Immature natural killer cell (primary cell): Measurements from ENCODE around the gene ARHGAP24. TPM values are rescaled to one million over a fixed set of nuclear protein-coding genes. Genes with fewer than 3 reads are reported as not detected.

Experiments used
- DNase-seq, 3 donors: peaks; one replicate each; pipeline ENCODE4 v3.0.0; 2022; ENCODE audit warnings: mixed read lengths in 1 of 3
- H3K27ac Mint-ChIP-seq, 6 donors: one replicate each; pipeline ENCODE4 v1.8.0; 2020; ENCODE audit warnings: mixed read lengths in 6 of 6, mild to moderate bottlenecking in 5 of 6, inconsistent platforms in 4 of 6, moderate library complexity in 3 of 6
- H3K27me3 Mint-ChIP-seq, 3 donors: one replicate each; pipeline ENCODE4 v1.8.0; 2020 to 2021; ENCODE audit warnings: low read depth in 3 of 3, mild to moderate bottlenecking in 3 of 3, mixed read lengths in 3 of 3, moderate library complexity in 3 of 3, inconsistent platforms in 1 of 3
- H3K36me3 Mint-ChIP-seq, 3 donors: one replicate each; pipeline ENCODE4 v1.8.0; 2020; ENCODE audit warnings: mixed read lengths in 3 of 3, inconsistent platforms in 2 of 3, mild to moderate bottlenecking in 2 of 3
- H3K4me1 Mint-ChIP-seq, 2 donors: one replicate each; pipeline ENCODE4 v1.8.0; 2020; ENCODE audit warnings: inconsistent platforms in 2 of 2, mild to moderate bottlenecking in 2 of 2, mixed read lengths in 2 of 2, moderate library complexity in 1 of 2
- H3K4me3 Mint-ChIP-seq, 5 donors: one replicate each; pipeline ENCODE4 v1.8.0; 2020; ENCODE audit warnings: mild to moderate bottlenecking in 5 of 5, mixed read lengths in 5 of 5, inconsistent platforms in 3 of 5, moderate library complexity in 3 of 5
- H3K9me3 Mint-ChIP-seq, 6 donors: one replicate each; pipeline ENCODE4 v1.8.0; 2020; ENCODE audit warnings: mild to moderate bottlenecking in 6 of 6, mixed read lengths in 6 of 6, inconsistent platforms in 4 of 6, moderate library complexity in 3 of 6
- polyA plus RNA-seq, 3 donors: library from polyadenylated mRNA; unstranded; fragments of 300-500 nt; fragmentation: Illumina TruSeq; gene quantifications; one replicate each; pipeline ENCODE4 v1.2.3, GENCODE V29; 2021

Gene ARHGAP24
- polyA plus RNA-seq, 3 donors from 2014 or later, result 0.06 to 0.24 TPM; not detected in 1

DNA sequence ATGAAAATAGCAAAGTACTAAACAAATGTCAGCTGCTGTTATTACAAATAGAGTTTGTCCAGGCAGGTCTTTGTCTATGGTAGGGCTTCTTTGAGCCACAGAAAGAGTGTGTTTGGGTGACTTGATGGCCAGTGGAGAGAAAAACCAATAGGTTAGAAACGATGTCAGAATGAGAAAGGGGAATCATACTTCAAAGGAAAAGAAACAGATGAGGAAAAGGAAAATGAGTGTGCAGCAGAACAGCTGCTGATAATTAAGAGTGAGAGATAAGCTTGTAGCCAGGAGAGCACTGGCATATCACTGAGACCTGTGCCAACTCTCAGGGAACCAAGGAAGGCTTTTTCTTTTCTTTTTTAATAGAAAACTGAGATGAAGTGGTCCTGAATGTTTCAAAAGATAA is 257.2 kb downstream of the ARHGAP24 start:
- Mint-ChIP-seq H3K9me3 (peaks cover 2 to 36% (median 7%) of the 10 kb centered on the region in 6 donors), H3K27ac (no peak overlapping the region), H3K4me3 (no peak overlapping the region), H3K36me3 (no peaks in the 10 kb centered on the region), H3K27me3 (no peaks in the 10 kb centered on the region), H3K4me1 (no peaks in the 10 kb centered on the region)
- DNase-seq, result no peak

DNA sequence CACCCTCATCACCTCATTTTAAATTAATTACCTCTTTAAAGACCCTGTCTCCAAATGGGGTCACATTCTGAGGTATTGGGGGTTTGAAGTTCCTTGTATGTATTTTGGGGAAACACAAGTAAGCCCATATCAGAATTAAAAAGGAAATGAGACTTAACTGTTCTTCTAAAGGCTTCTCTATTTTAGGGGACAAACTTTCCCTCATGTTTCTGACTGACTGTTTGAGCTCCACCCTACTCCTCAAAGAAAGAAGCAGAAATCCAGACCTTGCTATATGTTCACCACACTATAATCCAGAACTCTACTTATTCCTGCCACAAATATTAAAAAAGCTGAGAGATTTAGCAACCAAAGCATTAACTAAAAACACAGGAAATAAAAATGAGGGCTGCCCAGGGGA is 258.8 kb downstream of the ARHGAP24 start:
- Mint-ChIP-seq H3K9me3 (peaks cover 0 to 31% (median 7%) of the 10 kb centered on the region in 6 donors), H3K27ac (no peak overlapping the region), H3K4me3 (no peak overlapping the region), H3K36me3 (no peaks in the 10 kb centered on the region), H3K4me1 (no peaks in the 10 kb centered on the region), H3K27me3 (no peaks in the 10 kb centered on the region)
- no peak for DNase-seq

DNA sequence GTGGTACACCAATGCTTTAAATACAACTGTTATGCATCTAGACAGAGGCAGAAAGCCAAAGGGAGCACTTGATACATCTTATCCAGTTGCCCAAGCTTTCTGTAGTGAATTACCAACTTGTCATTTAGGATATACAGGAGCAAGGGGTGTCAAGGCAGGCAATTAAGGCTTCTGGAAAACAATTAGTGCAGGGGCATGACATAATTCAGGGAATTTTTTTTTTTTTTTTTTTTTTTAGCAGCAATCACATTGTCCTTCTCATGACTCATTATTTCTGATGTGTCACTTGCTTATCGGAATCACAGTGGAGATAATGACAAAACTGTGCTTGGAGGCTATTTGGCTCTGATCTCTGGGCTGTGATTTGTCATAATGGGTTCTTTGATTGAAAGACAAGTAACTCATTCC is 259.5 kb downstream of the ARHGAP24 start:
- DNase-seq, result no peak
- H3K36me3 Mint-ChIP-seq, result no peaks in the 10 kb centered on the region
- peaks cover 0 to 34% (median 9%) of the 10 kb centered on the region in 6 donors for H3K9me3 Mint-ChIP-seq
- no peaks in the 10 kb centered on the region for H3K27me3 Mint-ChIP-seq
- no peaks in the 10 kb centered on the region for H3K4me1 Mint-ChIP-seq
- H3K4me3 Mint-ChIP-seq, result no peak overlapping the region
- H3K27ac Mint-ChIP-seq, result no peak overlapping the region

DNA sequence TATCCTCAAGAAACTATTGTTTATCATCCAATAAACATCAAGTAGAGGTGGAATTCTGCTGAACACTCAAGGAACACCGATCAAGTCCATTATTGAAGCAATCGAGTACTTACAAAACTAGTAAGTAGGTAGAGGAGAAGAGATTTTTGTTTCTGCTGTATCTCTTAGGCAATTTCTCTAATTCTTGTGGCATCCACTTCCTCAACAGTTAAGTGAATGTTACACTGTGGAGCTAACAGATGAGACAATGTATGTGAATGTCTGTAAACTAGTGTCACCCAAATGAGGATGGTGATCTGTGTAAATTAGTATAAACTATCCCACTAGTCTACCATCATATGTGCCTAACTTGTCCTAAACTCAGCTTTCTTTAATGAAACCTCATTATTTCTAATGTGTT is 261.6 kb downstream of the ARHGAP24 start:
- Mint-ChIP-seq H3K27me3 (no peaks in the 10 kb centered on the region), H3K4me1 (no peaks in the 10 kb centered on the region), H3K4me3 (no peak overlapping the region), H3K36me3 (no peaks in the 10 kb centered on the region), H3K27ac (no peak overlapping the region), H3K9me3 (peaks cover 0 to 43% (median 13%) of the 10 kb centered on the region in 6 donors)
- no peak for DNase-seq

DNA sequence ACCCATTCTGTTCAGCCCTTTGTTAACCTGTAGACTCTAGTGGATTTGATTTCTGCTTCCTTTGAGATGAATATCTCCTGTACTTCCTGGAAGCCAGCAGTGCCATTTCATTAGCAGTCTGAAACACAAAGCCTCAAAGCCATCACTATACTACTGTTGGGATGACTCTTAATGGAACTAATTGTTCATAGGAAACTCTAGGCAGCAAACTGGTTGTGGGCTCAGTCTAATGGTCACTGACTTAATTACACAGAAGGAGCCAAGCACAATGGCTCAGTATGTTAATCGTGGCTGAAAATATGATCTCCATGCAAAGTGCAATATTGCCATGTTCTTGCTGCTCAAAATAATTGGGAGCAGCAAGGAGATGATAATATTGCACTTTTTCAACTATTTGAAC is 262.3 kb downstream of the ARHGAP24 start:
- H3K9me3 Mint-ChIP-seq, result peaks cover 0 to 47% (median 13%) of the 10 kb centered on the region in 6 donors
- DNase-seq, result no peak
- H3K27ac Mint-ChIP-seq, result no peak overlapping the region
- no peaks in the 10 kb centered on the region for H3K36me3 Mint-ChIP-seq
- no peaks in the 10 kb centered on the region for H3K27me3 Mint-ChIP-seq
- no peaks in the 10 kb centered on the region for H3K4me1 Mint-ChIP-seq
- H3K4me3 Mint-ChIP-seq, result no peak overlapping the region

DNA sequence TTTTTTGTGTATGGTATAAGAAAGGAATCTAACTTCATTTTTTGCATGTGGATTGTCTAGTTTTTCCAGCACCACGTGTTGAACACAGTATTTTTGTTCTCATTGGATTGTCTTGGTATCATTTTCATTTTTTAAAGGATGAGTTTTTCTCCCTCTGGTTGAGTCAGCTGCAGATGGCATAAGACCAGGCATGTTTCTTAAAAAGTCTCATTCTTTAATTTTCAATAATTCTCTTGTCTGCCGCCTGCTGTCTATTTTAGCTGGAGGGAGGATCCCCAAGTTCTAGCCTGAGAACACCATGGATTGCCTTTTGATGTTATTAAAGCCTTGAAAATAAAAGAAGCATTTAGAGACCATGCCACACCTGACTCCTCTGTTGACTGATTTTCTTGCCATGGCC is 263.8 kb downstream of the ARHGAP24 start:
- Mint-ChIP-seq H3K27ac (no peak overlapping the region), H3K4me3 (no peak overlapping the region), H3K4me1 (no peaks in the 10 kb centered on the region), H3K36me3 (no peaks in the 10 kb centered on the region), H3K9me3 (peaks cover 2 to 46% (median 13%) of the 10 kb centered on the region in 6 donors), H3K27me3 (no peaks in the 10 kb centered on the region)
- no peak for DNase-seq

DNA sequence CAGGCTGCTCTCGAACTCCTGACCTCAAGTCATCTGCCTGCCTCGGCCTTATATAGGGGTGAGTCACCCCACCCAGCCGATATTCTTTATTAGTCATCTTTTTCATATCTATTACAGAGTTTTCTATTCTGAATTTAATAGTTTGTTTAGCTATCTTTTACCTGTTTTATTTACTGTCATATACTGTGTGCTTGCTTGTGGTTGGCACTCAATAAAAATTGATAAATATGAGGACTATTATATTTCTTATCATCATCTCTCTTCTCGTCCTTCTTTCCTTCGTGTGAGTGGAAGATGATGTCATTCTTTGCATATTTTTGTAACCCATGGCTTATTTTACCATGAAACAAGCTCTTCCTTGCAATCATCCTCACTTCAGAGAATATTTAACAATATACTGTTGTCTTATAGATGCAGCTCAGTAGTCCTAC is 265.5 kb downstream of the ARHGAP24 start:
- no peak overlapping the region for H3K4me3 Mint-ChIP-seq
- H3K36me3 Mint-ChIP-seq, result no peaks in the 10 kb centered on the region
- no peak overlapping the region for H3K27ac Mint-ChIP-seq
- no peak for DNase-seq
- no peaks in the 10 kb centered on the region for H3K4me1 Mint-ChIP-seq
- H3K9me3 Mint-ChIP-seq, result peaks cover 2 to 48% (median 13%) of the 10 kb centered on the region in 6 donors
- H3K27me3 Mint-ChIP-seq, result no peaks in the 10 kb centered on the region

DNA sequence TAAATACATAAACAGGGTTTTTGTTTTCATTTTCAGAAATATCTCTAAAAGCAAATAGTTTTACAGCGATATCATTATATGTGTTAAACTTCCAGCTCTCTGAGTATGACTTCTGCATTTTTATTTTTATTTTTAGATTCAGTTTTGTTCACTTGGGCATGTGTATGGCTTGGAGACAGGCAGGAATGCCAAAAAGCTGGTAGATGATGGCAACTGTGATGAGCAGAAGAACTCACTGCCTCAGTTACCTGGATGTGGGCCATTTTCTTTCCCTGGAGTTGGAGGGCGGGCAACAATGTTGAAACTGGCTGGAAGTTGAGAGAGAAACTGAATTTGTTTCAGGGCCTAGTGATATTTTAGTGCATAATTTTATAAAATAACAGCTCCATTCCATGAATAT is 266.4 kb downstream of the ARHGAP24 start:
- no peak overlapping the region for H3K27ac Mint-ChIP-seq
- H3K27me3 Mint-ChIP-seq, result no peaks in the 10 kb centered on the region
- no peaks in the 10 kb centered on the region for H3K36me3 Mint-ChIP-seq
- H3K9me3 Mint-ChIP-seq, result peaks cover 2 to 45% (median 9%) of the 10 kb centered on the region in 6 donors
- H3K4me3 Mint-ChIP-seq, result no peak overlapping the region
- DNase-seq, result no peak
- no peaks in the 10 kb centered on the region for H3K4me1 Mint-ChIP-seq

DNA sequence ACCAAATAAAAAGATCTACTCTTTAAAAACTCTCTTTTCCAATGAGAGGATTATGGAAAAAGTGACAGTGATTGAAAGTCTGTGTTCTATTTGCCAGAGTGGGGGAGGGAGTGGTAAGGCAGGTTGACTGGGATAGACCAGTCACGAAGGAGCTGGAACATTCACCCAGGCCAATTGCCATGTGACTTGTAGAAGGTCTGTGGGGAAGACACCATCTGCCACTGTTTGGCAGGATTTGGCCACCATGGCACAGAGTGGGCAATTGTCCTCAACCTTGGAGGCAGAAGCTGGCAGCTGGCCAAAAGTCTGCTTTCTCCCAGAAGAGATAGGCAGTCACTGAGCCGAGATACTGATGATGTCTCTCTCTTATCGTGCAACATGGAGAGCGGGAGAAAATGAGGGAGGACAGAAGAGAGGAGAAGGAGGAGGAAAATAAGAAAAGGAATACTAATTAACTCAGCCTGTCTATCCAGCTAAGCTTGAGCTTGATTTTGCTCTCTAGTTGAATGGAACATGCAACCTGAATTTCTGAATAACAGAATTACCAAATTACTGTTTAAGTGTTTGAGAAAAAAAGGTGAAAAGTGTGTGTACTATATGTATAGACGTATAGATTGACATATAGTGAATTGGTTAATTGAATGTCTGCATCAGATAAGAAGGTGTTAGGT is 267.1 kb downstream of the ARHGAP24 start:
- Mint-ChIP-seq H3K9me3 (peaks cover 2 to 43% (median 9%) of the 10 kb centered on the region in 6 donors), H3K4me3 (no peak overlapping the region), H3K27me3 (no peaks in the 10 kb centered on the region), H3K4me1 (no peaks in the 10 kb centered on the region), H3K36me3 (no peaks in the 10 kb centered on the region), H3K27ac (no peak overlapping the region)
- no peak for DNase-seq

DNA sequence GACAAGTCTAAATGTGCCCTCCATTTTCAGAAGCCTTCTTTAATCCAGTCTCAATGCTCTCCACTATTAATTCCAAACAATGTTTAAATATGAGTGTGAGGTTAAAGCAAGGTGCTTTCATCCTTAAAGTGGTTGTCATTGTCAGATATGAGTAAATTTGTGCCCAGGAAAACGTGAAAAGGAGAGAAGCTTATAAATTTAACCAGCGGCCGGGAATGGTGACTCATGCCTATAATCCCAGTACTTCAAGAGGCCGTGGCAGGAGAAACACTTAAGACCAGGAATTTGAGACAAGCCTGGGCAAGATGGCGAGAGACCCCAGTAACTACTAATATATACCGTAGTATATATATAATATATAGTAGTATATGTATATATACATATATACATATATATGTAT is 270.0 kb downstream of the ARHGAP24 start:
- no peak for DNase-seq
- Mint-ChIP-seq H3K4me3 (no peak overlapping the region), H3K27me3 (no peaks in the 10 kb centered on the region), H3K4me1 (no peaks in the 10 kb centered on the region), H3K27ac (no peak overlapping the region), H3K36me3 (no peaks in the 10 kb centered on the region), H3K9me3 (peaks cover 2 to 39% (median 5%) of the 10 kb centered on the region in 6 donors)

DNA sequence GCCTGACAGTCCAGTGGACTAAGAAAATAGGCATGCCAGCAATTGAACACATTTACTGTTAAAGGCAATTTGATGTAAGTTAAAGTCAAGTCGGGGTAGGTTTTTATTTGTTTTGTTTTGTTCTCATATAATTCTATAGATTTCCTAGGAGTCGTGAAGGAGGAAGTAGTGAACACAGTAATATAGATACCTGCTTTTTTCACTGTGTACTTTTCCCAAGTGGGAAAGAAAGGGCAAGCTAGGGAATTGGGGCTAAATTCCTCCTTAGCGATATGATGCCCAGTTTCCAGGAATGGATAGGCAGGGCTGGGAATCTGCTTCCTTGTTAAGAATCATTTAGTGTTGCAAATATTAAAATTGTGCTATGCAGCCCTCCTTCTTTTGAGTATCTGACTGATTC is 271.0 kb downstream of the ARHGAP24 start:
- peaks cover 2 to 33% (median 7%) of the 10 kb centered on the region in 6 donors for H3K9me3 Mint-ChIP-seq
- H3K27ac Mint-ChIP-seq, result no peak overlapping the region
- no peaks in the 10 kb centered on the region for H3K36me3 Mint-ChIP-seq
- no peak for DNase-seq
- H3K4me3 Mint-ChIP-seq, result no peak overlapping the region
- H3K27me3 Mint-ChIP-seq, result no peaks in the 10 kb centered on the region
- no peaks in the 10 kb centered on the region for H3K4me1 Mint-ChIP-seq

DNA sequence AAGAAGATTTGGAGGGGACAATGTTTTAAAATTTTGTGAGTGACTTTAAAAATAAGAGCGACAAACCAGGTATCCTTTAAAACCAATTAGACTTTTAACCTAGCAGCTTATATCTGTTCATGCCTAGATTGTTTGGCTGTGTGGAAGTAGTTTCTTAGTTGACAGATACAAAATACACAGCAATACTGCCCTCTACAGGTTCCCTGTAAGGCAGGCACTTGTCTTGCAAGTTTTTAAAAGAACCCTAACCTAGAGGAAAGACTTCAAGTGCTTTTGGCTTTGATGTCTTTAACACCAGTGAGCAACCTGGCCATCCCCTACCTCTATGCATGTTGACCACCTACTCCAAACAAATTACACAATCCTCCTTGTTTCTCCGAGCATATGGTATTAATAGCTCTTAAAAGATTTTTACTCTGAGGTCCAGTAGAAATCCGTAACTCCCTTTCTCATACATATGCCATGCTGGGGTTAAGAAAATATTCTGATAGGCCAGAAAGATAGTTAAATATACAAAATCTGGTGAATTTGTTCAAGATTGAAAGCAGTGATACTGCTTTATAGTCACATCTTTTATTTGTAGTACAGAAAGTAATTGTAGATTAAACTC is 273.0 kb downstream of the ARHGAP24 start:
- no peaks in the 10 kb centered on the region for H3K4me1 Mint-ChIP-seq
- H3K36me3 Mint-ChIP-seq, result no peaks in the 10 kb centered on the region
- H3K4me3 Mint-ChIP-seq, result no peak overlapping the region
- no peak for DNase-seq
- peaks cover 0 to 20% (median 4%) of the 10 kb centered on the region in 6 donors for H3K9me3 Mint-ChIP-seq
- H3K27me3 Mint-ChIP-seq, result no peaks in the 10 kb centered on the region
- no peak overlapping the region for H3K27ac Mint-ChIP-seq

DNA sequence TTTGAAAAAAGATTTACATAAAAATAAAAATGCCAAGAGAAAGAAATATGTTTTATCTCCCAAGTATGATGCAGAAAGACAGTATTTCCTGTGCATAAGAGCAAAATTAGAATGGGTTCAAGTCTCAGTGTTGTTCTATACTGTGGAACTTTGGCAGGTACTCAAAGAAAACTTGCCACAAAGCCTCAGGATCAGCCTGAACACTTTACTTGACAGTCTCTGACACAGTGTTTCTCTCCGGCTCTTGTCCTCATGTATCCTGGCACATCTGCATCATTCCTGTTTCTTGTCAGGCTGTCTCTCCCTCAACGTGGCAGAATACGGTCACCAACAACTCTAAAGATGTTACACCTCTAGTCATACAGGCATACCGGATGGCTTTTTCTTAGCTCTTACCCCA is 273.7 kb downstream of the ARHGAP24 start:
- DNase-seq, result no peak
- H3K9me3 Mint-ChIP-seq, result peaks cover 0 to 18% (median 4%) of the 10 kb centered on the region in 6 donors
- no peak overlapping the region for H3K4me3 Mint-ChIP-seq
- H3K36me3 Mint-ChIP-seq, result no peaks in the 10 kb centered on the region
- H3K4me1 Mint-ChIP-seq, result no peaks in the 10 kb centered on the region
- no peak overlapping the region for H3K27ac Mint-ChIP-seq
- no peaks in the 10 kb centered on the region for H3K27me3 Mint-ChIP-seq

DNA sequence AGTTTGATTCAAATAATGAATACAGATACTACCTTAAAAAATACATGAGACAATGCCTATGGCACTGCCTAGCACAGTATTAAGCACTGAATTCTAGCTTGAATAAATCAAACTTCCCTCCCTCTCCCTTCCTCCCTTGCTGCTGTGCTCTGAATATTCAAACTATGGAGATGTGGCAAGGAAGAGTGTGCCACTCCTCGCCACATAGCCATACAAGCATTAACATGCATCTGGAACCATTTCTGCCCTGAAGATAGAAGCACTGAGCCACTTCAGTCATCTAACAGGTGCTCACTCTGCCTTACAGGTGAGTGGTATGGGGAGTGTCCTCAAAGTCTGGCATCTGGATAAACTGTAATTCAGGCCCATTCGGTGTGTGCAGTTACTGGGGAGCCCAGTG is 276.9 kb downstream of the ARHGAP24 start:
- Mint-ChIP-seq H3K4me3 (no peak overlapping the region), H3K4me1 (no peaks in the 10 kb centered on the region), H3K36me3 (no peaks in the 10 kb centered on the region), H3K9me3 (peaks cover 0 to 18% (median 5%) of the 10 kb centered on the region in 6 donors), H3K27me3 (no peaks in the 10 kb centered on the region), H3K27ac (no peak overlapping the region)
- no peak for DNase-seq

DNA sequence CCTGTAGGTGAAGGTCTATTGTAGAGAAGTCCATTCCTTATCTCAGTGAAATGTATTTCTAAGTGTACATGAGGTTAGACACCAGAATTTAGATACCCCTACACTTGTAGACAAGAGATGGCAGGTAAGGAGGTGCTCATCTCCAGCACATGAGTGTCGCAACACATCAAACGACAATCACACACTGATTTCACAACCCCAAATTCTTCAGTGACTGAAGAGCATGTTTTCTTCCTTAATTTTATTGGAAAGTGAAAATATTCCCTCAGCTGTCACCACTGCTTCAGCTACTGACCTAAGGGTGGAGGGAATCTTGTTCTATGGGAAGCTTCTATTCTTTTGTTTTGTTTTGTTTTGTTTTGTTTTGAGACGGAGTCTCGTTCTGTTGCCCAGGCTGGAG is 280.3 kb downstream of the ARHGAP24 start:
- Mint-ChIP-seq H3K4me3 (no peak overlapping the region), H3K9me3 (peaks cover 0 to 30% (median 5%) of the 10 kb centered on the region in 6 donors), H3K4me1 (no peaks in the 10 kb centered on the region), H3K27ac (no peak overlapping the region), H3K27me3 (peaks cover 0 to 2% (median 2%) of the 10 kb centered on the region in 3 donors), H3K36me3 (no peaks in the 10 kb centered on the region)
- DNase-seq, result no peak
